ENCODE data around the gene ZPR1.
"Not testable (repeated sequence)": the region's sequence is repeated elsewhere in the genome, so short reads cannot be mapped to it uniquely, and the experiment has no call there.

Gene ZPR1

DNA sequence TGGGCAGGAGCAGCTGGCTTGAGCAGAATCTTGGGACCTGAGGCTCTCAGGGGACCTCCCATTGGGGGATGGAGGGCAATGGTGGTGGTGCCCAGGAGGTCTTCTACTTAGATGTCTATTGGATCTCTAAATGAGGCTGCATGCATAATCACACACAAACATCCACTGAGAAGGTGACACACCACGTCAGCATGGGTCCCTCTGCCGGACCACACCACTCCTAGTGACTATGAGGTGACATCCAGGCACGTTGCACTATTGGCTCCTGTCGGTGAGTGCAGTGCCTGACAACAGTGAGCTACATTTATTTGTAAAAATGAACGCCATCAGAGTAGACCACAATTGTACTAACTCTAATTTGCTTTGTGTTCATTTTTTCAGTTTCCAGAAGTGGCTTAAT is 37.6 kb upstream of the ZPR1 start:
- no peak for DNase-seq (ENCODE audit: low spot score)

DNA sequence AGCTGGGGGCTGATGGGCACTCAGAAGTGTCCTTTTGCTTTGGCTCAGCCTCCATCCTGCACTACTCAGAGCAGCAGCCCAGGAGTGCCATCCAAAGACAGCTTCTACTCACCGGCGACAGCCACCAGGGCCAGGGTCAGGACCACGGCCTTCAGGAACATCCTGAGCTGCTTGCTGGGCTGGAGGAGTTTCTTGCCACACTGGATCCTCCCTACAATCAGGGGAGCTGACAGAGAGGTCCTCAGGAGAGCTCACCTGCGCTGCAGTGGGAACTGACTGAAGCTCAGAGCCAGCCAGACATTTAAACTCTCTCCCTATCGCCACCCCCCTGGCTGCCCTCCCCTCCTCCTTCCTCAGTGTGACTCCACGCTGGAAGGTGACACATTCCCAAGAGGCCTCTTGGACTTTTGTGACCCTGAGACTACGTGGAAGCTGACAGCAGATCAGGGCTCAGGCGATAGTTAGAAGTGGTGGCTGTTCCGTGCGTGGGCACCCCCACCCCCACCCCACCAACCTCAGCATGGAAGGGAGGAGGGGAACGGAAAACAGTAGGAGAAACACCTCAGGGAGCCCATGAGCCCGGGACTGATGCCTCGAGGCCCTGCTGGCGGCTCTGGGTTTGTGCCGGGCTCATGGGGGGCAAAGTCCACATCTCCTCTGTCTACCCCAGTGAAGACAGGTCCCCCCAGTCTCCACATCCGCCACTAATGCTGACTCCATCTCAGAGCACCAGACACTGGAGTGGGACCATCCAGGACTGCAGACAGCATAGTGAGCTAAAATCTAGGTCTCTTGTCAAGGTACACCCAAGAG is 35.4 kb upstream of the ZPR1 start, which contains the start of gene APOA4:
APOA4 (minus strand) TSS at position 274 of the 813 bp plus-strand sequence; CDS start at position 161, 113 bp downstream.
- DNase-seq (ENCODE audit: low spot score): no peak

- DNase-seq (ENCODE audit: low spot score): no peak
These were observed 34.8 kb upstream of the ZPR1 start for GRCh38 chr11:116822575-116822974.

DNA sequence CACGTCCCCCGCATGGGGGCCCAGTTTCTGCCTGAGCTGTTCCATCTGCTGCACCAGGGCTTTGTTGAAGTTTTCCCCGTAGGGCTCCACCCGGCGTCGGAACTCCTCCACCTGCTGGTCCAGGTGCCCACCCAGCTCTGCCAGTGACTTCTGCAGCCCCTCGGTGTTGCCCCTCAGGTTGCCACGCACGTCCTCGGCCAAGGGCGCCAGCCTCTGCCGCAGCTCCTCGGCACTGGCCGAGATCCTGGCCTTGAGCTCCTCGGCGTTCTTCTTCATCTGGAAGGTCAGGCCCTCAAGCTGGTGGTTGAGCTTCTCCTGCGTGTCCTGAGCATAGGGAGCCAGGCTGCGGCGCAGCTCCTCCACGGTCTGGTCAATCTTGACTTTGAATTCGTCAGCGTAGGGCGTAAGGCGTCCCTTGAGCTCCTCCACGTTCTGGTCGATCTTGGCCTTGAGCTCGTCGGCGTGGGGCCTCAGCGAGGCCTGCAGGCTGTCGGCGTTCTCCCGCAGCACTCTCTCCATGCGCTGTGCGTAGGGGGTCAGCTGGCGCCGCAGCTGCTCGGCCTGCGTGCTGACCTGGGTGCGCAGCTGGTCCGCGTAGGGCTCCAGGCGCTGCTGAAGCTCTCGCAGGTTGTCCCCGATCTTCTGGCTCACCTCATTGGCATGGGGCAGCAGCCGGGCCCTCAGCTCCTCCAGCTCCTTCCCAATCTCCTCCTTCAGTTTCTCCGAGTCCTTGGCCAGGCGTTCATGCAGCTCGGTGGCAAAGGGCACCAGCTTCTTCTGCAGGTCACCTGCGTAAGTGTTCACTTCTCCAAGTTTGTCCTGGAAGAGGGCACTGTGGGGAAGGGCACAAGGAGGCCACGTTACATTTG is 33.5 kb upstream of the ZPR1 start:
- no peak for DNase-seq (ENCODE audit: low spot score)

GRCh38 chr11:116819049-116819448 is 31.2 kb upstream of the ZPR1 start:
- no peak for DNase-seq (ENCODE audit: low spot score)

DNA sequence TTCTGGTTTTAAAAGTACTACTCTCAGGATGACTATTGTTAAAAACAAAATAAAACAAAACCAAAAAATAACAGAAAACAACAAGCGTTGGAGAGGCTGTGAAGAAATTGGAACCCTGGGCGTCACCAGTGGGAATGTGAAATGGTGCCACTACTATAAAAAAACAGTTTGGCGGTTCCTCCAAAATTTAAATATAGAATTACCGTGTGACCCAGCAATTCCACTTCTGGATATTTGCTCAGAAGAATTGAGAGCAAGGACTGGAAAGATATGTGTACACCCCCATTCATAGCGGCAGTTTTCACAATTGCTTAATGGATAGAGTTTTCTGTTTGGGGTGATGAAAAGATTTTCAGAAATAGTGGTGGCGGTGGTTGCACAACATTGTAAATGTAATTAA is 26.7 kb upstream of the ZPR1 start:
- no peak for DNase-seq (ENCODE audit: low spot score)

DNA sequence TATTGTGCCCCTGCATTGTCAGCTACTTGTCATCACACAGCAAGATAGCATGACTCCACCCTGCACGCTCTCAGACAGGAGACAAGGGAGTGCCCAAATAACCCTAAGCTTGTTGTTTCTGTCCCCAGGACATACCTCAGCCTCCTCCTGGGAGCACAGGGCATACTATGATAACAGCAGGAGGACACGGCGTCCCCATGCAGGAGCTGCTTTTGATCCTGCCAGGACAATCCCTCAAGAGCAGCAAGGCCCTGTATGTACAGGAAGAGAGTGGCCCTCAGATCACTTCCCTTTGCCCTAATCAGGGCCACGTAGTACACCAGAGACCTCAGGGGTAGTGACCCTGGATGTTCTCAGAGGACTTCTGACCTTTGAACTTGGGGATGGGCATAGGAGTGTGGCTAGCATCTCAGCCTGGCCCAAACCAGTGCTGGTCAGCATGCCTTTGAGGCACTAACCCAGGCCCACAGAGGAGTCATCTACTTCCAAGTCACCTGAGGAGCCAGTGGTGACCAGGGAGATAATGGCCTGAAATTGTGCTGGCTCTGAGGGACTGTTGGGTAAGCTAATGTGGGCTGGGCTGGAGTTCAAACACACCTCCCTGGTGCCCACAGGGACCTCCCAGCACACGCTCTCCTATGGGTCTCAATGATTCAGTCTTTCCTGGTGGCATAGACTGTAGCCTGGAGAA is 26.1 kb upstream of the ZPR1 start:
- DNase-seq (ENCODE audit: low spot score): no peak

DNA sequence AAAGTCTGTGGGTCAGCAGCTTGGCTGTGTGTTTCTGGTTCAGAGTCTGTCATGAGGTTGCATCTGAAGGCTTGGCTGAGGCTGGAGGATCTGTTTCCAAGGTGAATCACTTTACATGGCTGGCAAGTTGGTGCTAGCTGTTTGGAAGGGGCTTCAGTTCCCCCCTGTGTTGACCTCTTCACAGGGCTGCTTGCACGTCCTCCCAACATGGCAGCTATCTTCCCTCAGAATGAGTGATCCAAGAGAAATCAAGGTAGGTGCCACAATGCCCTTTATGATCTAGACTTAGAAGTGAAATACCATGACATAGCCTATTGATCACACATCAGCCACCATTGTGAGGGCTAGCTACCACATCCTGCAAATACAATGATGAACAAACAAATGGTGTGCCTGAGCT is 25.3 kb upstream of the ZPR1 start:
- no peak for DNase-seq (ENCODE audit: low spot score)

DNA sequence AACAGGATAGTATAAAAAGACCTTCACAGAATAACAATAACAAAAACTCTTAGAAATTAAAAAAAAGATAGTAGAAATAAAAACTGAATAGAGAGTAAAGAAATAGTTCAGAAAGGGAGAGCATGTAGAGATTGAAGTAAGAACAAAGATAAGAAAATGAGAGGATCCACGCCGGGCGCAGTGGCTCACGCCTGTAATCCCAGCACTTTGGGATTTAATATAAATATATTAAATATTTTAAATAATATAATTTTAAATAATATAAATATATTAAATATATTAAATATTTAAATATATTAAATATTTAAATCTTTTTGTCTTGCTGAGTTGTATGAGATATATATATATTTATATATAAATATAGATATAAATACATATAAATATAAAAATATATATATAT is 24.3 kb upstream of the ZPR1 start:
- no peak for DNase-seq (ENCODE audit: low spot score)

DNA sequence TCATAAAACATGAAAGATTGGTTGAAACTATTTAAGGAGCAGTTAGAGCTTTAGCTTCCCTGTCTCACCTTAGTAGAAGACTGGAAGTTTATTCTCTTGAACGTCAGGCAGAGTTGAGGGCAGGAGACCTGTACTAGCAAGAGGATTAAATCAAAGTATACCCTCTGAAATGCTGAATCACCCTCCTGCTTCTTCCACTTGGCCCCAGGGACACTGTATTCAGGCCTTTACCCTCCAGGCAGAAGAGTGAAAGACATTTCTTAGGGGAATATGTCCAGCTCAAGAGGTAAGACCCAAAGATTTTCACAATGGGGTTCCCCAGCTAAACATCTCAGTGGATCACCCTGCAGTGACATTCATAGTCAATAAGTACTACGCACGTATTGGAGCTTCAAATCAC is 23.4 kb upstream of the ZPR1 start:
- no peak for DNase-seq (ENCODE audit: low spot score)

DNA sequence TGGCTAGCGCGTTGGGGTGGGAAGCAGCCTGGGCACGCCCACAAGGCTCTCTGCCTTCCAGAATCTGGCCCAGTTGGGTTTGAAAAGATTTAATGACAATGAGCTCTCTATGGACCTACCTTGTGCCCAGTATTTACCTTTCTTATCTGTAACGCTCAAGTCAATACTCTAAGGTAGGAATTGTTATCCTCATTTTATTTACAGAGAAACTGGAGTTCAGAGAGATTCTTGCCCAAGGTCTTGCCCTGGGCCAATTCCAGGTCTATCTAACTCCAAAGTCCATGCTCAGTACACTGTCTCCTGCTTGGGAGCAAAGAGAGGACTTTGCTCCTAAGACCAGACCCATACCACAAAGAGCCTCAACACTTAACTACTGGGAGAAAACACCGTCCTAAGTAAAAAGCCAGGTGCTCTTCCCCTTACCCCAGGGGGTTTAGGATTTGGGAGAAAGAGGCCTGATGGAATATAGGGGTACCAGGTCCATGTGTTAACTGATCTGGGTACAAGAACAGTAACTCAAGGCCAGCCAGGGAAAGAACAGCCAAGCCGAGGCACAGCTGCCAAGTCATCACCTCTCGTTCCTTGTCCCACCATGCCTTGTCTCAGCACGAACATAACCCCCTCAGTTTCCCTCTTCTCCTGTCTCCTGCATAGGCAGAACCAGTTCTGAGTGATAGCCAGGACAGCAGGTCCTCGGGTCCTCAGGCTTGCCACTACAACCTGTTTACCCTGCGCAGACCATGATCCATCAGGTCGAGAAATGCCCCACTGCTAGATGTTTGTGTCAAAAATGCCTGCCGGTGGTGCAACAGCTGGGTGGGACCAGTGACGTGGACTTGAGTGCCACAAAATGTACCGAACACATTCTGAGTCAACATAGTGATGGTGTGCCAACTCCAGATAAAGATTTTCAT is 20.7 kb upstream of the ZPR1 start:
- no peak for DNase-seq (ENCODE audit: low spot score)

DNA sequence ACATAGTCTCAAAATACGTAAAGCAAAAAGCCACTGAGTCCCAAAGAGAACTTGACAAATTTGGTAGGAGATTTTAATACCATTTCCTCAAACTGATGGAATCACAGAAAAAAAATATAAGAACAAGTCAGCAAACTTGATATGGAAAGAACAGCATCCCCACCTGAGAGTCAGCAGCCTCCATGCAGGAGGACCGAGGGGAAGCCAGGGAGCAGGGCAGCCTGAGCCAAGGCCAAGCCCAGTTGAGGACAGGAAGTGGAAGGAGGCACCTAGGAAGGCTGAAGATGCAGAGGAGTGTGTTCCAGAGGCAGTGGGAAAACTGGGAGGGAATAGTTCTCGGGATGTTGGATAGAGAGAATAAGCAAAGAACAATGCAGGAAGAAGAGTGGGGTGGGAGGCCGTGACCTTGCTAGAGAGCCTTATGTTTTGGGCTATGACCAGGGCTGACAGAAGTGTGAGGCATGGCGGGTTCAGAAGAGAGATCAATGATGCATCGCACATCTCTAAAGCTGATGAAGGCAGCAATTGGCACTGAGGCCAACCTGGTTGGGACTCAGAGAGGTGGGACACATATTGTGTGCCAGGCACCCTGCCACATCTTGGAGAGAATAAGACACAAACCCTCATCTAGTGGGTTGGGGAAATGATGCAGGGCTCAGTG is 19.9 kb upstream of the ZPR1 start:
- no peak for DNase-seq (ENCODE audit: low spot score)

DNA sequence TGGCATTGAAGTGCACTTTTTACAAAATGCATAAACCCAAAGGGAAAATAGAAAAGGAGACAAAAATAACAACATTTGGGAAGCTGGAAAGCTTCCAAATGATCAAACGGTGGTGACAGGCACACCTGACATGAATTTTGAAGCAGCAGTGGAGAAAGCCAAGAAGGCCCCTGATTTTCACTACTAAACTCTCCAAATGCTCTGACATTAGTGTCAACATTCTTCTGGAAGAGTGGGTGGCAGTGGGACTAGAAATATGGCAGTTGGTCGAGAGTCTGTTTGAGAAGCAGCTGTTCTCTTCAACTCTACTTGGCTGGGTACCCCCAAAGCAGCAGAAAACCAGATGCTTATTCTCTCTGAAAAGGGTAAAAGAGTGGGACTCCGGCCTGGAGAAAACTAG is 16.2 kb upstream of the ZPR1 start:
- no peak for DNase-seq (ENCODE audit: low spot score)

DNA sequence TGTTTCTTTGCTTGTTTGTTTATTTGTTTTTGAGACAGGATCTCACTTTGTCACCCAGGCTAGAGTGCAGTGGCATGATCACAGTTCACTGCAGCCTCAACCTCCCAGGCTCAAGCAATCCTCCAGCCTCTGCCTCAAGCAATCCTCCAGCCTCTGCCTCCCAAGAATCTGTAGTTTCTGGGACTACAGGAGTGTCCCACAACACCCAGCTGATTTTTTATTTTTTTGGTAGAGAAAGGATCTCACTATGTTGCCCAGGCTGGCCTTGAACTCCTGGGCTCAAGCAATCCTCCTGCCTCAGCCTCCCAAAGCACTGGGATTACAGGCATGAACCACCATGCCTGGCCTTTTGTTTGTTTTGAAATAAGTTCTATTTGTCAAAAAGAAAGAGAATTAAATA is 13.8 kb upstream of the ZPR1 start:
- not testable (repeated sequence) for DNase-seq (ENCODE audit: low spot score)

GRCh38 chr11:116800610-116801009 is 12.8 kb upstream of the ZPR1 start:
- no peak for DNase-seq (ENCODE audit: low spot score)

- DNase-seq (ENCODE audit: low spot score): no peak
These were observed 10.5 kb upstream of the ZPR1 start for GRCh38 chr11:116798368-116798767.

GRCh38 chr11:116797816-116798215 is 10.0 kb upstream of the ZPR1 start:
- DNase-seq (ENCODE audit: low spot score): no peak

GRCh38 chr11:116796548-116796947 is 8.7 kb upstream of the ZPR1 start:
- DNase-seq (ENCODE audit: low spot score): no peak

DNA sequence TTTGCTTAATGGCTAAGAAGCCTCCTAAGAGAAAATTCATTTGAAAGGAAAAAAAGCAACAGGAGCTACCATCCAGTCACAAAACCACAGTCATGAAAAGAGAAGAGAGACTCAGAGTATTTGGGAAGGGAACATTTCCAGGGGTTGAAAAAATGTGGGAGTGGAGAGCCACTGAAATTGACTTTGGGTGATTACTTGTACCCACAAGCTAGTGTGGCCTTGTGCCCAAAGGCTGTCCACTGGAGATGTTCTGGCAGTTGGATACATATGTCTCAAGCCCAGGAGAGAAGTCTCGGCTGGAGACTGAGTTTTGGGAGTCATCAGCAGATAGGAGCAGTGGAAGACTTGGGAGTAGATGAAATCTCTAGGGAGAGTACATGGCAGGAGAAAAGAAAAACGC is 7.0 kb upstream of the ZPR1 start:
- DNase-seq (ENCODE audit: low spot score): no peak

DNA sequence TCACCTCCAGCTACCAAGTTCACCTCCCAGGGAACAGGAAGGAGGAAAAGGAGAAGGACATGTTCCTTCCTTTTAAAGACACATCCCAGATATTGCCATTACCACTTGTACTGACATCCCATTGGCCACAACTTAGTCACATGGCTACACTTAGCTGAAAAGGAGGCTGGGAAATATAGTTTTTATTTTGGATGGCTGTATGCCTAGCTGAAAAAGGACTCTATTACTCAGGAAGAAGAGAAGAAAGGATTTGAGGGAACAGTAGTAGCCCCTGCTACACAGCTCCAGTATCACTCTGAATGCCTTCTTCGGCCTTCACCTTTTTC is 5.9 kb upstream of the ZPR1 start:
- peak; percentile 43 for DNase-seq (ENCODE audit: low spot score)

Measured in SK-N-DZ (cell line).